ENCODE data around the gene EFCAB3.
"Not testable (repeated sequence)": the region's sequence is repeated elsewhere in the genome, so short reads cannot be mapped to it uniquely, and the experiment has no call there.

The EFCAB3 gene

DNA sequence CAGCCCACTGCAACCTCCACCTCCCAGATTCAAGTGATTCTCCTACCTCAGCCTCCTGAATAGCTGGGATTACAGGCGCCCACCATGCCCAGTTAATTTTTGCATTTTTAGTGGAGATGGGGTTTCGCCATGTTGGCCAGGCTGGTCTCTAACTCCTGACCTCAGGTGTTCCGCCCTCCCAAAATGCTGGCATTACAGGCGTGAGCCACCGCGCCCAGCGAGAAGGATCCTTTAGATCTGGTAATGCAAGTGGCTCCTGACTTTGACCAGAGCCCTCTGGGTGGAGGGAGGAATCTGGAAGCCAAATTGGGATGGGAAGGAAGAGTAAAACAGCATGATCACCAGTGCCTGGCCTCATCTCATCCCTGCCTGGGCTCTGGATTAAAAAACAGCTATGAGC lies 84.9 kb downstream of the EFCAB3 start:
- not testable (repeated sequence) for DNase-seq

Measured in bone marrow (tissue), 2 donors.